HG03039 (cell line): ENCODE measurements around the gene ALDH1L1.

Experiments
- ATAC-seq: cut with Tn5 transposase; IDR thresholded peaks from one replicate; pipeline ENCODE4 v1.9.1; 2021; ENCODE audit warnings: mild to moderate bottlenecking, moderate library complexity; ENCODE audit not compliant: unreplicated experiment

Gene ALDH1L1

GRCh38 chr3:126124148-126124868, 56.1 kb downstream of the ALDH1L1 start:
- ATAC-seq, result no peak

GRCh38 chr3:126121632-126122031, 58.8 kb downstream of the ALDH1L1 start:
- ATAC-seq, result no peak

DNA sequence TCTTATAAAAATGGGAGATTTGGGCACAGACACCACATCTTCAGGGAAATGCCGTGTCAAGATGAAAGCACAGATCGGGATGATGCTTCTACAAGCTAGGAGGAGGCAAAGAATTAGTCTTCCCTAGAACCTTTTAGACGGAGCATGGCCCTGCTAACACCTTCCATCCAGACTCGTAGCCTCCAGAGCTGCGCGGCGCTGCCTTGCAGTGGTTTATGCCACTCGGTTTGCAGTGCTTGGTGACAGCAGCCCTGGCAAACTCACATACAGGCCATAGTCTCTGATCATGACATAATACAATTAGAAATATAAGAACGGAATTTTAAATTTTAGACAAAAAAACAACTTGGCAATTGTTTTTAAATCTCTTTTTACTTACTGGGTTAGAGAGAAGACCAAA, 59.3 kb downstream of the ALDH1L1 start:
- no peak for ATAC-seq

- no peak for ATAC-seq
Observed at GRCh38 chr3:126119976-126120375, 60.4 kb downstream of the ALDH1L1 start.

DNA sequence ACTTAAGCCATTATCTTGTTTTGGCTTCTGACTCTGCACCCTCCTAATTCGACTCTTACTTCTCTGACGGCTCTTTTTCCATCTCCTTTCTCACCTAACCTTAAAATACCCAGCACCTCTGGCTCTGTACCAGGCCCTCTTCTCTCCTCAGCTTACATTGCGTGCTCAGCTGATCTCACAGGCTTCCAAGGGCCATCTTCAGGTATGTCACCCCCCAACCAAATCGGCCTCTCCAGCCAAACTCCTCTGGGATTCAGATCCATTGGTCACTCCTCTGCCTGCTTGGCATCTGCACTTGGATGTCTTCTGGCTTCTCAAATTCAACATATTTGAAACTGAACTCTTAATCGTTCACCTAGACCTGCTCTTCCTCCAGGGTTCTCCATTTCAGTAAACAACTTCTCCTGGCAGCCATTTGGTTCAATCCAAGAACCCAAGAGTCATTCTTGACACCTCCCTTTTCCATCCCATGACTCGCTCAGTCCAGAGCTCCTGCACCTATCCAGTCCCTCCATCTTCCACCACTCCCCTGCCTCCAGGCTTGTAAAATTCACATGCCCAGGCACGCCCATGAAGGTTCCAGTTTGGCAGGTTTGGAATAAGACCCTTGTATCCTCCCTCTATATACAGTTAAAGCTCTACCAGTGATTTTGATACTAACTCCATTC, 61.2 kb downstream of the ALDH1L1 start:
- no peak for ATAC-seq

- ATAC-seq, result no peak
Observed at GRCh38 chr3:126118591-126118990, 61.8 kb downstream of the ALDH1L1 start.

DNA sequence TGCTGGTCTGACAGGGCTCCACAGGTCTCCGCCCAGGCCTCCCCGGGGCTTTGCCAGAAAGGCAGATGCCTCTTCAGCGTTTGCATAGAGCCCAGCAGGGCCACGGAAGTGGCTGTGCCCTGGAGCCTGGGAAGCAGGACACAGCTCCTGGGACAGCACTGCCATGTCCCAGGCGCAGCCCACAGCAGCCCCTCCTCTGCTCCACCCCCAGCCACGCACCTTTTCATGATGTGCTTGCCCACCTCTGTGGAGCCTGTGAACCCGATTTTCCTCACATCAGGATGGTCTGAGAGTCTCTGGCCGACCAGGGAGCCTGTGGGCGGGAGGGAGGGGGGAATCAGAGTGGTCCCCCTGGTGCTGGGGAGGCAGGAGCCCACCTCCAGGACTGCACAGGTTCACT, 62.6 kb downstream of the ALDH1L1 start:
- ATAC-seq, result no peak

GRCh38 chr3:126117212-126117611, 63.2 kb downstream of the ALDH1L1 start:
- ATAC-seq, result no peak

GRCh38 chr3:126116526-126116925, 63.9 kb downstream of the ALDH1L1 start:
- ATAC-seq, result no peak

DNA sequence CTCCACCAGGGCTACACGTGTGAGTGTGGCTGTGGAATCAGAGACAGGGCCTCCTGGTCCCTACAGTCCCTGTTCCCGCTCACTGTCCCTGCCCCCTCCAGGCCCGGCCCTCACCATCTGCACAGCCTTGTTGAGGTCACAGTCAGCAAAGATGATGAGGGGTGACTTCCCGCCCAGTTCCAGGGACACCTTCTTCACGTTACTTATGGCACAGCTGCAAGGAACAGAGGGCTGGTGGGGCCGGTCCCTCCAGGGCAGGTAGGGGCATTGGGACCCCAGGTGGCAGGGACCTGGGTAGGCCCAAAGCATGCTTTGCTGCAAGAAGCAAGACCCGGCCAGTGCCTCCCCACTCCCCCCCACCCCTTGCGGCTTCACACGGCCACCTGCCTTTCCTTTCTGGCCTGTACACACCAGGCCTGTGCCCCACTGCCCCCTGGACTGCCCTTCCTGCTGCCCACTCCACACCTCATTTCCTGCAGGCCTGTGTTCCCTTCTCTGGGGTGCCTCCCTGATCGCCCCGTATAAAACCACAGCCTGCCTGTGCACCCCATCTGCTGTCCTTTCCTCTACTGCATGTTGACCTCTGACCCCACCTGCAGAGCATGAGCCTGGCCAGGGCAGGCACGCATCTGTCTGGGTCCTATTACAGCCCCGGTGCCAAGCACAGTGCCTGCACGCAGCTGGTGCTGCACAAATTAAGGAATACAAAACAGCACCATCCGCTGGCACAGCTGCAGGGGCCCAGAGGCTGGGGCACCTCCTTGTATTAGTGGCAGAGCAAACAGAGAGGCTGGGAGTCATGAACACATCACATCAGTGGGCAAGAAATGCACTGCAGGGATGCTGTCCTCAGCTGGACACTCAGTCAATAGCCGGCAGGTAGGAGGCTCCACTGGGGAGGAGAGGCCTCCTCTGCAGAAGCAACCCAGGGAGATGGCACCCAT, 65.7 kb downstream of the ALDH1L1 start:
- ATAC-seq, result no peak

DNA sequence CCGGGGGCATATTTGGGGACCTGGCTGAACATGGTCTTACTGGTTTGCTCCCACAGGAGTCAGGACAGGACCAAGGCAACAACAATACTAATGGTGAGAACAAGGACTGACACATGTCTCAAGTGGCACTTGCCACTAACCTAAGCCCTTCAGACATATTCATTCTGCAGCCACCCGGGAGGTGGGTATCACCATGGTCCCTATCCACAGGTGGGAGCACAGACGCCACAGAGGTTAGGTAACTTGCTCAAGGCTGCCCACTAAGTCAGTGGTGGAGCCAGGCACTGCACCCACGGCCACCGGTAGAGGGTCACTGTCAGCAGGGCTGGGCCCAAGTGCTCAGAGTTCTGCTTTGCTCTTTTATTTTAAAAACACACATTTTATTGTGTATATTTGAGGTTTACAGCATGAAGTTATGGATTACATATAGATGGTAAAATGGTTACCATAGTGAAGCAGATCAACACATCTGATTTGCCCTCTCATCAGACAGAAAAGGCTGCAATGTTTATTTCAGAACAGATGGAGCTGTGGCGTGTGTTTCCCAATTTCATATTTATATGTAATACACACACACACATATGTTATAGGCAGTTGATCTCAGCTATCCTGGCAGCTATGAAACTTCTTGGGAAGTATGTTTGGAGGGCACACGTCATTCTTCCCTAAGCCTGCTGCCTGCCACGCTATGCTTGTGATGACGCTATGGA, 66.5 kb downstream of the ALDH1L1 start:
- ATAC-seq, result no peak

GRCh38 chr3:126113238-126113555, 67.2 kb downstream of the ALDH1L1 start:
- no peak for ATAC-seq

DNA sequence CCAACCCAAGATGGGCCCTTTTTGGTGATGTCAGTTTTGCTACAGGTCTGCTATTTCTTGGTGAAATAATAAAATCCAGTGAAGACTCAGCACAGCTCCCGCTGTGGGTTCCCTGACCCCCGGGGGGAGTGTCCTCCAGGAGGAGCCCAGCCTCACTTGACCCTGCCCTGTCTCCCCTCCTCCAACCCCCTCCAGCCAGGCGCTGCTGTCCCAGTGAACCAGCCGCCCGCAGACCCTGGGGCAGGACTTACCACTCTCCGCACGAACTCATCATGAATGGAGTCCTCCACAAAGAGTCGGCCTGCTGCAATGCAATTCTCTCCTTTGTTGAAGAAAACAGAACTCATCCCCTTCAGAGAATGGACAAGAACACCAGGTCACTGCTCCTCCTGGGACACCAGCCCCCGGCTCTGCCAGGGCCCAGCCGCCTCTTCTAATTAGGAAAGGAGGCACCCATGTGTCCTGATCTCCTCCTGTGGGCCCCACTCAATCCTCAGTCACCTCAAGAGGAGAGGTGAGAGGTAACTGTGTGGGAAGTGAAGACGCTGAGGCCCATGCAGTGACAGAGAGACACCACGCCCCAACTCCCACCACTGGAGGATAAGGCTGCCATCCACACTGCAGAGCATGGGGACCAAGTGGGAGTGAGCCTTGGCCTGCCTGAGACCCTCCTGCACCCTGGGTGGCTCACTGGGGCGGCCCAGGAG, 67.7 kb downstream of the ALDH1L1 start:
- ATAC-seq, result no peak

- no peak for ATAC-seq
Observed at GRCh38 chr3:126111566-126112475, 68.6 kb downstream of the ALDH1L1 start.

GRCh38 chr3:126111126-126111551, 69.2 kb downstream of the ALDH1L1 start:
- no peak for ATAC-seq

DNA sequence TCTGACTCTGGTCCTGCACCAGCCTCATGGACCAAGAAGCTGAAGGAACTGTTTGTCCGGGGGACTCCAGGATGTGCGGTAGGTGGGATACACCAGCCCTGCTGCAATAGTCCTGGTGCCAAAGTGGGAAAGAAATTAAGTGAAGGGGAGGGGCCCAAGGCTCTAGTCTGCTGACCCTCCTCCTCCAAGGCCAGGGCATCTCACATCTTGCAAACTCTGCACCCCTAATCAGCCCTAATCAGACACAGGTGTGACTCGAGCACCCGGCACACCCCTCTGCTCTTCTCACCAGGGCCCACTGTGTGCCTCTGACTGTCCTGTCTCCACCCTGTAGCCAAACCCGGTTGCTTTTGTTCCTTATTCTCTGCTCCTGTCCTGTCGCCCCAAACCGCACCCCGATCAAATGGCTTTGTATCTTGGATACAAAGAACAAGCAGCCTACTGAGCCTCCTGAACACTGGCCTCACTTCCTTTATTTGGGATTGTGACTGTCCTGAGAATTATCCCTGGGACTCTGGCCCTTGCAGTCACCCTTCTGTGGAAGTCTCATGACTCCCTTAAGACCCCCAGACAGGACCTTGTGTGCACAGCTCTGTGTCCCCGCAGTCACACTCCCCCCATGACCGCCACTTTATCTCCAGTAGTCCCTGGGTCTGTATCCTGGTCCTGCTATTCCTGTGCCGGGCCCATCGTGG, 69.8 kb downstream of the ALDH1L1 start:
- no peak for ATAC-seq

DNA sequence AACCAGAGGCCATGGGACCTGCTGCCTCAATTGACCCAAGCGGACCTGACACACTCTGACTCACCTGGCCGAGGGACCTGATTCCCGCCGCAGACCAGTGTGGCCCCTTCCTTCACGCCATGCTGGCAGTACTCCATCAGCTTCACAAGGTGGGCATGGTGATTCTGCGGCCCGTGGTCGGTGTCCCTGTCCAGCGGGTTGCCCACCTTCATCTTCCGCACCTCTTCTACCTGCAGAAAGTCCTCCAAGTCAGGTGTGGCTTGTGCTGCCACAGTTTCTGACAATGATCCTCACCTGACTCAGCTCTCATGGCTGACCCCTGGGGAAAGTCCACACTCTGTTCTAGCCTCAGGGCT, 70.5 kb downstream of the ALDH1L1 start:
- no peak for ATAC-seq

DNA sequence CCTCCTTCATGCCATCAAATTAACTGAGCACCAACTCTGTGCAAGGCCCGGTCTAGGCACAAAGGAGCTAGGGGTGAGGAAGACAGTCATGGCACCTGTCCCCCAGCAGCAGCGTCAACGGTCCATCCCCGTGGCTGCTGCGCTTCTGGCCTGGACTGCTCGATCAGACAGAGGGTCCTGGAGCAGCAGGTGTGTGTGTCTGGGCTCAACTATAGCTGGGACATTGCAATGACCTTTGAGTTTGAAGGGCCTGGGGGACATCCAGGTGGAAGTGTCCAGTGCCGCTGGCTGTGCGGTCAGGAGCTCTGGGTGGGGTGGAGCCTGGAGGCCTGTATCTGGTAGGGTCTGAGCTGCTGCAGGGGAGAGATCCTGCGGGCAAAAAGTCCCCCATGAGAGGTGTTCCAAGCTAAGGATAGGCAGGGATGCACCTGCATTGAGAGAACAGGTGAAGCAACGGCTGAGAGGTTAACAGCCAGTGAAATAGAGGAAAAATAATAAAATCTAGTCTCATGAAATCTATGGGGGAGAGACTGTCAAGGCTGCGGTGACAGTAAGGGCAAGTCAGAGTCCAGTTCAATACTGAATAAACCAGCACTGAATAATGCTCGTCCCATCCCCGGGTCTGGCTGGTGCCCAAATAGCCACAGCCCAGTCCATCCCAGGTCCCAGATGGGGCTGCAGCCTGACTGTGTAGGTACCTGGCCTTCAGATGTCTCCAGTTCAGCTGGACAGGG, 71.1 kb downstream of the ALDH1L1 start:
- ATAC-seq, result no peak
